Mammary epithelial cell (primary cell): ENCODE results near the gene FCRLB.

Source experiments
- EZH2 ChIP-seq: IDR thresholded peaks from 2 replicates; pipeline ENCODE4 v1.6.1; 2012; ENCODE audit warnings: low read length, inconsistent platforms, borderline replicate concordance
- TF ChIP-seq, protein P1 (sequence below), 2 donors: IDR thresholded peaks in 1 of 2; conservative IDR thresholded peaks in 1 of 2; 2 replicates each; pipeline ENCODE4 v1.5.1; 2011 to 2012; ENCODE audit warnings: inconsistent platforms in 2 of 2, low read length in 2 of 2, mild to moderate bottlenecking in 2 of 2, control low read depth in 1 of 2, low read depth in 1 of 2; ENCODE audit not compliant: insufficient read depth in 1 of 2; ENCODE audit errors: extremely low read depth in 1 of 2

DNA sequence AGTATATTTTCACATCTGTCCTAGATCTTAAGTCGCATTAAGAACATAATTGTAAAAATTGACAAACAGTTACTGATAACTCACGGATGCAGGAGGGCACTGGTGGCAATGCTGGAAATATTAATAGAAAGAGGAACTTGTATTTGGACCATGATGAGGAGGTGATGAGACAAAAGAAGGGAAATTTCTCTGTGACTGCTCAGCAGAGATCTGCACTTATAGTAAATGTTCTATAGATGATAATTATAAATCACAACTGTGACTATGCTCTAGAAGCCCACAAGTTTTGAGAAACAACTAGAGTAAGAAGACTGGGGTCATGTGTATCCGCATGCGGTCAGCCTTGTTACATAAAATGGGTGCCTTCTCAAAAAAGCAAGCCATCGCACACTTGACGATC lies 19.6 kb downstream of the FCRLB start:
- TF ChIP-seq, protein P1, sequence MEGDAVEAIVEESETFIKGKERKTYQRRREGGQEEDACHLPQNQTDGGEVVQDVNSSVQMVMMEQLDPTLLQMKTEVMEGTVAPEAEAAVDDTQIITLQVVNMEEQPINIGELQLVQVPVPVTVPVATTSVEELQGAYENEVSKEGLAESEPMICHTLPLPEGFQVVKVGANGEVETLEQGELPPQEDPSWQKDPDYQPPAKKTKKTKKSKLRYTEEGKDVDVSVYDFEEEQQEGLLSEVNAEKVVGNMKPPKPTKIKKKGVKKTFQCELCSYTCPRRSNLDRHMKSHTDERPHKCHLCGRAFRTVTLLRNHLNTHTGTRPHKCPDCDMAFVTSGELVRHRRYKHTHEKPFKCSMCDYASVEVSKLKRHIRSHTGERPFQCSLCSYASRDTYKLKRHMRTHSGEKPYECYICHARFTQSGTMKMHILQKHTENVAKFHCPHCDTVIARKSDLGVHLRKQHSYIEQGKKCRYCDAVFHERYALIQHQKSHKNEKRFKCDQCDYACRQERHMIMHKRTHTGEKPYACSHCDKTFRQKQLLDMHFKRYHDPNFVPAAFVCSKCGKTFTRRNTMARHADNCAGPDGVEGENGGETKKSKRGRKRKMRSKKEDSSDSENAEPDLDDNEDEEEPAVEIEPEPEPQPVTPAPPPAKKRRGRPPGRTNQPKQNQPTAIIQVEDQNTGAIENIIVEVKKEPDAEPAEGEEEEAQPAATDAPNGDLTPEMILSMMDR (conservative IDR thresholded peaks at IDR 0.05 in 1 of 2, IDR thresholded peaks at IDR 0.05 in 1 of 2; ENCODE audit: extremely low read depth in 1 of 2, insufficient read depth in 1 of 2, low read depth in 1 of 2, low read length in 2 of 2) = no peak
- TF ChIP-seq EZH2 = no peak
